ENCODE measurements around the gene MNT. TPM values are rescaled to one million over a fixed set of nuclear protein-coding genes. Genes with fewer than 3 reads are reported as not detected.

MNT gene
- total and polyA plus RNA-seq, 4 donors = 1.7 to 5.0 (median 2.6) TPM

DNA sequence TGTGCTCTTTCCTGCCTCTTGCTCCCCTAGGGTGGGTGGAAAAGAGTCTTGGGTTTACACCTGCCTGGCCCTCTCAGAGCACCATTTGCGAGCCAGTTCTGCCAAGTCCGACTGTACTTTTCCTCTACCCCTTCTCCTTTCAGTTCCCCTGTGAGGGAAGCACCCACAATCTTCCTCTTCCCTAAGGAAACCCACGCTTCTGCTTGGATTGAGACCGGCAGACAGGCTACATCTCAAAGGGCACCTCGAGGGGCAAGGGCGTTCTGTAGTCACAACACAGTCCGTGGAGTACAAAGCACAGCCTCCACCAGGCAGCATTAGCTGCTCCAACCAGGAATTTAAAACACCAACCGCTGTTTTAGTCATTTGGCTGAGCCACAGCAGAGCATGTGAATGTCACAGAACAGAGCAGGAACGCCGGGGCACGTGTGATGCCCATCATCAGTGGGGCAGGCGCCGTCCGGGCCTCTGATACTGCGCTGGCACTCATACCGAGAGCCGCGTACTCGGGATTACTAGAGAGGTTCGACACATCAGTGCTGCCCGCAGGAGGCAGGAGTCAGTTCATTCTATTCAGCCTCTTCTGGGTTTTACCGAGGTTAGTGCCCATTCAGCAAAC, 13.7 kb upstream of the MNT start:
- H3K27me3 ChIP-seq (ENCODE audit: control insufficient read depth in 4 of 4, insufficient read depth in 4 of 4, low read length in 3 of 4) = no peaks in the 10 kb centered on the region
- 93% methylated on average over 22 of the region's 22 CpGs for WGBS
- no peak for DNase-seq (ENCODE audit: low spot score)
- no peak overlapping the region for H3K4me3 ChIP-seq (ENCODE audit: low read depth in 1 of 3, low read length in 3 of 3)
- H3K9ac ChIP-seq (ENCODE audit: low read depth in 1 of 2, low read length in 2 of 2) = no peak overlapping the region
- peaks cover 0 to 3% (median under 1%) of the 10 kb centered on the region in 4 donors for H3K4me1 ChIP-seq (ENCODE audit: control insufficient read depth in 4 of 4, insufficient read depth in 4 of 4, low read length in 3 of 4)
- H3K9me3 ChIP-seq (ENCODE audit: control insufficient read depth in 4 of 4, low read length in 3 of 4) = no peaks in the 10 kb centered on the region
- TF ChIP-seq FOXA2 (IDR thresholded peaks at IDR 0.05) (no peak), HNF4G (IDR thresholded peaks at IDR 0.05) (no peak), RAD21 (IDR thresholded peaks at IDR 0.05) (no peak), YY1 (IDR thresholded peaks at IDR 0.05) (no peak), TAF1 (conservative IDR thresholded peaks at IDR 0.05) (no peak), SP1 (IDR thresholded peaks at IDR 0.05) (no peak)
- TF ChIP-seq, protein P1, sequence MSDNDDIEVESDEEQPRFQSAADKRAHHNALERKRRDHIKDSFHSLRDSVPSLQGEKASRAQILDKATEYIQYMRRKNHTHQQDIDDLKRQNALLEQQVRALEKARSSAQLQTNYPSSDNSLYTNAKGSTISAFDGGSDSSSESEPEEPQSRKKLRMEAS (IDR thresholded peaks at IDR 0.05) = no peak
- H3K36me3 ChIP-seq (ENCODE audit: control insufficient read depth in 4 of 4, insufficient read depth in 3 of 4, low read depth in 1 of 4, low read length in 3 of 4) = peaks cover 0 to 9% (median 3%) of the 10 kb centered on the region in 4 donors
- H3K27ac ChIP-seq (ENCODE audit: low read depth in 1 of 2, low read length in 2 of 2) = no peak overlapping the region

DNA sequence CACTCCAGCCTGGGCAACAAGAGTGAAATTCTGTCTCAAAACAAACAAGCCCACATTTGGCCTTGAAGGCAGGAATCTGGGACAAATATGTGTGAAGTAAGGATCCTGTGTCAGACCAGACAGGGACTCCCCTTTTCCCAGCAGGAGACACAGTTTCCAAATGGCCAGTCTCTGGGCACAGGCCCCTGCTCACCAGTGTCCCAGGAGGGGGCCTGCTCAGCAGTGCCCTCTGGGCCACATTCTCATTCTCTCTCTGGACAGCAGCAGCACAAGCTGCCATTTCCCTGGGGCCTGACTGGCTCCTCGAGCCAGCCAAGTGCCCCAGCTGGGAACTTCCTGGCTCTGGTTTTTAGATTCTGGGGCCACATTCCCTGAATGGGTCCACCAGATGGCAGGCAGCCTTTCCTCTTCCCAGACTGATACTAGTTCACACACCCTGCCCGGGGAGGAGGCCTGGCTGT, 11.7 kb upstream of the MNT start:
- no peak for TF ChIP-seq HNF4G (IDR thresholded peaks at IDR 0.05)
- no peak for TF ChIP-seq FOXA1 (IDR thresholded peaks at IDR 0.05)
- TF ChIP-seq RAD21 (IDR thresholded peaks at IDR 0.05) = no peak
- TF ChIP-seq, protein P2, sequence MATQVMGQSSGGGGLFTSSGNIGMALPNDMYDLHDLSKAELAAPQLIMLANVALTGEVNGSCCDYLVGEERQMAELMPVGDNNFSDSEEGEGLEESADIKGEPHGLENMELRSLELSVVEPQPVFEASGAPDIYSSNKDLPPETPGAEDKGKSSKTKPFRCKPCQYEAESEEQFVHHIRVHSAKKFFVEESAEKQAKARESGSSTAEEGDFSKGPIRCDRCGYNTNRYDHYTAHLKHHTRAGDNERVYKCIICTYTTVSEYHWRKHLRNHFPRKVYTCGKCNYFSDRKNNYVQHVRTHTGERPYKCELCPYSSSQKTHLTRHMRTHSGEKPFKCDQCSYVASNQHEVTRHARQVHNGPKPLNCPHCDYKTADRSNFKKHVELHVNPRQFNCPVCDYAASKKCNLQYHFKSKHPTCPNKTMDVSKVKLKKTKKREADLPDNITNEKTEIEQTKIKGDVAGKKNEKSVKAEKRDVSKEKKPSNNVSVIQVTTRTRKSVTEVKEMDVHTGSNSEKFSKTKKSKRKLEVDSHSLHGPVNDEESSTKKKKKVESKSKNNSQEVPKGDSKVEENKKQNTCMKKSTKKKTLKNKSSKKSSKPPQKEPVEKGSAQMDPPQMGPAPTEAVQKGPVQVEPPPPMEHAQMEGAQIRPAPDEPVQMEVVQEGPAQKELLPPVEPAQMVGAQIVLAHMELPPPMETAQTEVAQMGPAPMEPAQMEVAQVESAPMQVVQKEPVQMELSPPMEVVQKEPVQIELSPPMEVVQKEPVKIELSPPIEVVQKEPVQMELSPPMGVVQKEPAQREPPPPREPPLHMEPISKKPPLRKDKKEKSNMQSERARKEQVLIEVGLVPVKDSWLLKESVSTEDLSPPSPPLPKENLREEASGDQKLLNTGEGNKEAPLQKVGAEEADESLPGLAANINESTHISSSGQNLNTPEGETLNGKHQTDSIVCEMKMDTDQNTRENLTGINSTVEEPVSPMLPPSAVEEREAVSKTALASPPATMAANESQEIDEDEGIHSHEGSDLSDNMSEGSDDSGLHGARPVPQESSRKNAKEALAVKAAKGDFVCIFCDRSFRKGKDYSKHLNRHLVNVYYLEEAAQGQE (IDR thresholded peaks at IDR 0.05) = no peak
- no peak for TF ChIP-seq YY1 (IDR thresholded peaks at IDR 0.05)
- TF ChIP-seq JUND (IDR thresholded peaks at IDR 0.05) = no peak
- no peak for TF ChIP-seq GABPA (IDR thresholded peaks at IDR 0.05 in 1 of 2, conservative IDR thresholded peaks at IDR 0.05 in 1 of 2)
- peaks cover 0 to 3% (median 0%) of the 10 kb centered on the region in 4 donors for H3K4me1 ChIP-seq (ENCODE audit: control insufficient read depth in 4 of 4, insufficient read depth in 4 of 4, low read length in 3 of 4)
- WGBS = 75% methylated on average over 2 of the region's 2 CpGs
- no peaks in the 10 kb centered on the region for H3K9me3 ChIP-seq (ENCODE audit: control insufficient read depth in 4 of 4, low read length in 3 of 4)
- no peak for DNase-seq (ENCODE audit: low spot score)
- no peak overlapping the region for H3K27ac ChIP-seq (ENCODE audit: low read depth in 1 of 2, low read length in 2 of 2)
- H3K9ac ChIP-seq (ENCODE audit: low read depth in 1 of 2, low read length in 2 of 2) = no peak overlapping the region
- H3K36me3 ChIP-seq (ENCODE audit: control insufficient read depth in 4 of 4, insufficient read depth in 3 of 4, low read depth in 1 of 4, low read length in 3 of 4) = peaks cover 0 to 6% (median 0%) of the 10 kb centered on the region in 4 donors
- H3K27me3 ChIP-seq (ENCODE audit: control insufficient read depth in 4 of 4, insufficient read depth in 4 of 4, low read length in 3 of 4) = no peaks in the 10 kb centered on the region
- no peak overlapping the region for H3K4me3 ChIP-seq (ENCODE audit: low read depth in 1 of 3, low read length in 3 of 3)

DNA sequence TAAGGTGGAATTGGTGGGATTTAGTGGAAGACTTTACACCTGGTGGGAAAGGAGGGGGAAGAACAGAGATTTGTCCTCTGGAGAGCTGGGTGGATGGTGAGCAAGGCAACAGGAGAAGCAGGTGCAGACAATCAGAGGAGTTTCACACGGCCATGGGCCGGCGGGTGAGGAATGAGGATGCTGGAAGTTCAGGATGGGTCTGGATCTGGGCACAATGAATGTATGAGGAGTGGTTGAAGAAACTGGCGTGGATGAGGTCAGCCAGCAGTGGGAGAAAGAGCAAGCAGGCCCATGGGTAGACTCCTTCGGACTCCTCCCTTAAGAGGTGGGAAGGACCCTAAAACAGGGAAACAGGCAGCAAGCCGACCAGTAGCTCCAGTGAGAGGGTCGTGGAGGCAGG, 10.1 kb upstream of the MNT start:
- no peak overlapping the region for H3K4me3 ChIP-seq (ENCODE audit: low read depth in 1 of 3, low read length in 3 of 3)
- no peak for DNase-seq (ENCODE audit: low spot score)
- peaks cover 0 to 3% (median 0%) of the 10 kb centered on the region in 4 donors for H3K4me1 ChIP-seq (ENCODE audit: control insufficient read depth in 4 of 4, insufficient read depth in 4 of 4, low read length in 3 of 4)
- no peaks in the 10 kb centered on the region for H3K27me3 ChIP-seq (ENCODE audit: control insufficient read depth in 4 of 4, insufficient read depth in 4 of 4, low read length in 3 of 4)
- 94% methylated on average over 7 of the region's 7 CpGs for WGBS
- peaks cover 0 to 6% (median 0%) of the 10 kb centered on the region in 4 donors for H3K36me3 ChIP-seq (ENCODE audit: control insufficient read depth in 4 of 4, insufficient read depth in 3 of 4, low read depth in 1 of 4, low read length in 3 of 4)
- H3K9me3 ChIP-seq (ENCODE audit: control insufficient read depth in 4 of 4, low read length in 3 of 4) = no peaks in the 10 kb centered on the region
- H3K9ac ChIP-seq (ENCODE audit: low read depth in 1 of 2, low read length in 2 of 2) = no peak overlapping the region
- no peak overlapping the region for H3K27ac ChIP-seq (ENCODE audit: low read depth in 1 of 2, low read length in 2 of 2)
- TF ChIP-seq RXRA (IDR thresholded peaks at IDR 0.05) = no peak
- TF ChIP-seq SP1 (IDR thresholded peaks at IDR 0.05) = no peak
- TF ChIP-seq CTCF (IDR thresholded peaks at IDR 0.05; ENCODE audit: low read depth, low read length, missing input control) = no peak
- no peak for TF ChIP-seq HNF4G (IDR thresholded peaks at IDR 0.05)
- TF ChIP-seq ATF3 (IDR thresholded peaks at IDR 0.05) = no peak
- no peak for TF ChIP-seq GABPA (IDR thresholded peaks at IDR 0.05 in 1 of 2, conservative IDR thresholded peaks at IDR 0.05 in 1 of 2)
- no peak for TF ChIP-seq JUND (IDR thresholded peaks at IDR 0.05)
- TF ChIP-seq NR2F2 (IDR thresholded peaks at IDR 0.05) = no peak
- TF ChIP-seq FOXA2 (IDR thresholded peaks at IDR 0.05) = no peak
- TF ChIP-seq EGR1 (IDR thresholded peaks at IDR 0.05; ENCODE audit: low read depth in 2 of 2) = no peak
- no peak for TF ChIP-seq HNF4A (conservative IDR thresholded peaks at IDR 0.05)
- TF ChIP-seq, protein P3, sequence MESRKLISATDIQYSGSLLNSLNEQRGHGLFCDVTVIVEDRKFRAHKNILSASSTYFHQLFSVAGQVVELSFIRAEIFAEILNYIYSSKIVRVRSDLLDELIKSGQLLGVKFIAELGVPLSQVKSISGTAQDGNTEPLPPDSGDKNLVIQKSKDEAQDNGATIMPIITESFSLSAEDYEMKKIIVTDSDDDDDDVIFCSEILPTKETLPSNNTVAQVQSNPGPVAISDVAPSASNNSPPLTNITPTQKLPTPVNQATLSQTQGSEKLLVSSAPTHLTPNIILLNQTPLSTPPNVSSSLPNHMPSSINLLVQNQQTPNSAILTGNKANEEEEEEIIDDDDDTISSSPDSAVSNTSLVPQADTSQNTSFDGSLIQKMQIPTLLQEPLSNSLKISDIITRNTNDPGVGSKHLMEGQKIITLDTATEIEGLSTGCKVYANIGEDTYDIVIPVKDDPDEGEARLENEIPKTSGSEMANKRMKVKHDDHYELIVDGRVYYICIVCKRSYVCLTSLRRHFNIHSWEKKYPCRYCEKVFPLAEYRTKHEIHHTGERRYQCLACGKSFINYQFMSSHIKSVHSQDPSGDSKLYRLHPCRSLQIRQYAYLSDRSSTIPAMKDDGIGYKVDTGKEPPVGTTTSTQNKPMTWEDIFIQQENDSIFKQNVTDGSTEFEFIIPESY (IDR thresholded peaks at IDR 0.05) = no peak
- no peak for TF ChIP-seq YY1 (IDR thresholded peaks at IDR 0.05)
- TF ChIP-seq, protein P1 (IDR thresholded peaks at IDR 0.05) = no peak
- no peak for TF ChIP-seq FOXA1 (IDR thresholded peaks at IDR 0.05)
- no peak for TF ChIP-seq TAF1 (conservative IDR thresholded peaks at IDR 0.05)
- no peak for TF ChIP-seq RAD21 (IDR thresholded peaks at IDR 0.05)

Data from liver (tissue), 9 donors.